Activated CD8-positive, alpha-beta memory T cell treated with anti-CD3 and anti-CD28 coated beads for 48 hours (primary cell): ENCODE measurements around the gene POLR2F.

Experiments used
- DNase-seq, 3 experiments: peaks; one replicate each; pipeline ENCODE4 v3.0.0-alpha.2; 2020; ENCODE audit warnings: low read depth in 2 of 3, low spot score in 2 of 3

Gene POLR2F

DNA sequence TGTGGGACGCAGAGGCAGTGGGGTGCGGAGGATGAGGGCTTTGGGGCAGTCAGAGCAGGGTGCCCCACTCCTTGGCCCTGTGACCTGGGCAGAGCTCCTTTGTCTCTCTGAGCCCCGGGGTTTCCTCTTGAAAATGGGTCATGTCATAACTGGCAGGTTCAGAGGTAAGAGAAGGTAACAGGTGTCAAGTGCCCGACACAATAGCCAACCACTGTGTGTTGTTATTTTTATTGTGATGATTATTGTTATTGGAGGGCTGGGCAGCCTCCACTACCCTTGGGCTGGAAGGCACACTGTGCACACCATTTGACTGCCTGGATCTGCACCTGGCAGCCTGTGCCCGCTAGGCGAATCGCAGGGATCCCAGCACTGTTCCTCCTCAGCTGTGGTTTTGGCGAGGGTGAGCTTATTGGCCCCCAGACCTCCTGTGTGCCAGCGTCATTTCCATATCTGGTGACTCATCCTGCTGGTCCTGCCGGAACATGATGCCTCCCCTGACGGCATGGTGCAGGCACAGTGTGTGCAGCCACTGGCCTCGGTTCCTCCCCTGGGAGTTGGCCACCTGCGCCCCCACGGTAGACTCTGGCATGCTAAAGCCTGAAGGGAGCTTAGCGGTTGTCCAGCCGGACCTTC is 46.3 kb downstream of the POLR2F start:
- no peak for DNase-seq

DNA sequence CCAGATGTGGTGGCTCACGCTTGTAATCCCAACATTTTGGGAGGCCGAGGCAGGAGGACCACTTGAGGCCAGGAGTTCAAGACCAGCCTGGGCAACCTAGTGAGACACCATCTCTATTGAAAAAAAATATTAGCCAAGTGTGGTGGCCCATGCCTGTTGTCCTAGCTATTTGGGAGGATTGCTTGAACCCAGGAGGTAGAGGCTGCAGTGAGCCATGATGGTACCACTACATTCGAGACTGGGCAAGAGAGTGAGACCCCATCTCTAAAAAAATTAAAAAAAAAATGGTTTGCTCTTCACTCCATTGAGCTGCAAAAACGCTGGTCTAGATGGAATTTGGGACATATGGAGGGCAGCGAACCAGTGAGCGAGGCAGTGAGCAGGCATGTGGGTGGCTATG is 52.4 kb downstream of the POLR2F start:
- DNase-seq = no peak

DNA sequence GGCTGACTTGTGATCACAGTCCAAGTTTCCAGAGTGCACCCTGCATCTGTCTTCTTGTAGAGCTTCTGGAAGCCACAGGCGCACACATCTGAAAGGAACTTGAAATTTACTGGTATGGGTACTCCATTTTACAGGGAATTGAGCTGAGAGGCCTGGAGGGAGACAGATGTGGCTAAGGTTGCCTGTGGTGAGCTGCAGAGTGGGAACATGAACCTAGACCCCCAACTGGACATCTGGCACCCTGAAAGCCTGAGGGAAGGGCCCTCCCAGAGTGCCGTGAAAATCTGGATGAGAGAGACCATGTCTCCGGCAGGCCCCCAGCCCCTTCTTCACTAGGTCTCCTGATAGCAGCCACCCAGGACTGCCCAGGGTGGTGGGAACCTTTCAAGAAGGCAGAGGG is 53.4 kb downstream of the POLR2F start:
- no peak for DNase-seq

DNA sequence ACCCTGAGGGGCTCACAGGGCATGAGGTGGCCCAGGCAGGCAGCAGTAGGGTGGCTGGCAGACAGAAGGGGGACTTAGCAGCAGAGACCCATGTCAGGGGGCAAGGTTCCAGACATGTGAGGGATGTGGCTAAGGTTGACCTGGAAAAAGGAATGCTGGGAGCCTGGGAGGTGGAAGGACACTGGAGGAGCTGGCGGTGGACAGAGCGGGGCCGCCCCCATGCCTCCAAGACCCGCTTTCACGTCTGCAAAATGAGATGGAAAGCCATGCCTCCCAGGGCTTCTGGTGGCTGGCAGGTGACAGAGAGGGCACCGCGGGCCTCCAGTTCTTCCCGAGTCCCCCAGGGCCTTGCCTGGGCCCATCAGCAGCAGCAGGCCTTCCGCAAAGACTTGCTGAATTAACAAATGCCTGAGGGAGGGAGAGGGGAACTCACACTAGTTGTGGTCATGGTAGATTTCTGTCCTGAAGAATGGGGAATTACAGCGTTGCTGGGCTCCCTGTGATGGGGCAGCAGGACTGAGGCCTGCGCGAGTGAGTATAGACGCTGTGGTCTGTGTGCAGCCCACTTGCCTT is 53.9 kb downstream of the POLR2F start:
- DNase-seq = no peak

DNA sequence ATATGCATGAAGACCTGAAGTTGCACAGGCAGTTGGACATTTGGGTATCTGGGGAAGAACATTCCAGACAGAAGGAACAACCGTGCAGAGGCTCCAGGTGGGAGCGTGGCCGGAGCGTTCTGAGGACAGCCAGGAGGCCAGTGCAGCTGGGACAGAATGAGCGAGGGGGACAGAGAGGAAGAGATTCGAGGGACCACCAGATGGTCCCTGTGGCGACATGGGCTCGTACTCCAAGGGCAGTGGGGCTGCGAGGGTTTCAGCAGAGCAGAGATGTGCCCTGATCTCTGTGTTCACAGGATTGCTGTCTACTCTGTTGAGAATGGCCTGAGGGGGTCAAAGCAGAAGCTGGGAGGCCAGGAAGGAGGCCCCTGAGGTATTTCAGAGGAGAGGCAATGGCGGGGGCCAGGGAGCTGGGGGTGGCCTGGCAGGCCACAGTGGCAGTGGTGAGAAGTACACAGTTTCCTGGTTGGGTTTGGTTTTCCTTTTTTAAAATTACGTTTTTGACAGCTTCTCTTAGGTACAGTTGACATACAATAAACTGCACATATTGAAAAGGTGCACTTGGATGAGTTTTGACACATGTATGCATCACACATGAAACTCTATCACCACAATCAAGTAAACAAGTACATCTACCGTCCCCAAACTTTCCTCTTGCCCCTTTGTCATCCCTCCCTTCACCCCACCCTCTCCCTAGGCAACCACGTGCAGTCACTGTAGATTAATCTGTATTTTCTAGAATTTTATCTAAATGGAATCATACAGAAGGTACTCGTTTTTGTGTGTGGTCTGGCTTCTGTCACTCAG is 55.7 kb downstream of the POLR2F start:
- no peak for DNase-seq

DNA sequence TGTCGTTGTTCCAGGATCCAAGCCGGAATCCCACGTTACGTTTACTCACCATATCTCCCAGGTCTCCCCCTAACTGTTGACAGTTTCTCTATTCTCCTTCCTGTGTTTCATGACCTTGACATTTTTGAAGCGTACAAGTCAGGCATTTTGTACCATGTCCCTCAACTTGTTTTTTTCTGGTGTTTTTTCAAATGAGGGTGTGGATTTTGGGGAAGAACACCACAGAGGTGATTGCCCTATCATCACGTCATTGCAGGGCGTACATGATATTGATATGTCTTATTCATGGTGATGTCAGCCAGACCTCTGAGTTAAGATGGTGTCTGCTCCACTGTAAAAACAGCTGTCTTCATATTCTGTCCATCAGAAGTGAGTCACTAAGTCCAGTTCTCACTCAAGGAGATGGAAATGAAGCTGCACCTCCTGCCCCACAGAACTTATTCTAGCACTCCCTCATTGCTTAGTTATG is 59.1 kb downstream of the POLR2F start:
- no peak for DNase-seq

DNA sequence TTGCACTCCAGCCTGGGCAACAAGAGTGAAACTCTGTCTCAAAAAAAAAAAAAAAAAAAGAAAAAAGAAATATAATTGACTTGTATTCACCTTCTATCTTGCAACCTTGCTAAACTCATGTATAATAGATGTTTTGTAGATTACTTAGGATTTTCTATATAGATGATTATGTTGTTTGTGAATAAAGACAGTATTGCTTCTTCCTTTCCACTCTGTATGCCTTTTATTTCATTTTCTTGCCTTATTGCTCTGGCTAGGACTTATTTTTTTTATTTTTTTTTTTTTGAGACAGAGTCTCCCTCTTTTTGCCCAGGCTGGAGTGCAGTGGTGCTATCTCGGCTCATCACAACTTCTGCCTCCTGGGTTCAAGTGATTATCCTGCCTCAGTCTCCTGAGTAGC is 60.6 kb downstream of the POLR2F start:
- DNase-seq = no peak

DNA sequence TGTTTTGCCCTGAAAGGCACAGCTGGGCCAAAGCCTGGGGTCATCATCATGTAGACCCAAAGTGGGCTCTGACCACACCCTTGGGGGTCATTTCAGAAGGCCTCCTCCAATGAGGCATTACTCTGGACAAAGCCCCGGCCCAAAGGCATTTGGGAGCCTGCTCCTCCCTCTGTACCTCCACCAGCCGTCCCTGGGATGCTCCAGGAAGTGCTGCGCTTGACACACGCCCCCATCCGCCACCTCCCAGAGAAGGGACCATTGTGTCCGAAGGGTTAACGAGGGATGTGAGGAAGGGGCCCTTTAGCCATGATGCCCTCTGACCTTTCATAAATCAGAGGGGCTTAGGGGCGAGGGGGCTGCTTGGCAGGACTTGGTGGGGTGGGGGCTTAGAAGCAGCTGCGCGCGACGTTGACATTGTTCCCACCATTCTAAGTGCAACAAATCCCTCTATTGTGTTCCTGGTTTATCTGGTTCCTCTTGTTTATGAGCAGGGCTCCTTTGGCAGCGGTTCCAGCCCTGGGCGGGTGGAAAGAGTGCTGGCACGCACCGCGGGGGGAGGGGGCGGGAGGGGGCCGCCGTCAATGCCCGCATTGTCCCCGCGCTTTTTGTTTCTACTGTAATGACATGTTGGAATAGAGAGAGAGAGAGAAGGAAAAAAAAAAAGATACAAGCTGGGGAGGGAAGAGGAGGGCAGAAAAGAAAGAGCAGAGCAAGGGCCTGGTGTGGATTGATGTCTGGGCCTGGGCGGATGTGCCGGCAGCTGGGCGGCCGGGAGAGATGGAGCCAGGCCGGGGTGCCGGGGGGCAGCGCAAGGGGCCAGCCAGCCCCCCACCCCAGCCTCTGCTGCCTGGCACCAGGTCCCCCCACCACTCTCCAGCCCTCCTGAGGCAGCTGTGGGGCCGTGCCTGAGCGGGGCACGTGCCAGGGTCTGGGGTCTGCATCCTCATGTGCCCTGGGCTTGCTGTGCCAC is 63.0 kb downstream of the POLR2F start:
- no peak for DNase-seq

DNA sequence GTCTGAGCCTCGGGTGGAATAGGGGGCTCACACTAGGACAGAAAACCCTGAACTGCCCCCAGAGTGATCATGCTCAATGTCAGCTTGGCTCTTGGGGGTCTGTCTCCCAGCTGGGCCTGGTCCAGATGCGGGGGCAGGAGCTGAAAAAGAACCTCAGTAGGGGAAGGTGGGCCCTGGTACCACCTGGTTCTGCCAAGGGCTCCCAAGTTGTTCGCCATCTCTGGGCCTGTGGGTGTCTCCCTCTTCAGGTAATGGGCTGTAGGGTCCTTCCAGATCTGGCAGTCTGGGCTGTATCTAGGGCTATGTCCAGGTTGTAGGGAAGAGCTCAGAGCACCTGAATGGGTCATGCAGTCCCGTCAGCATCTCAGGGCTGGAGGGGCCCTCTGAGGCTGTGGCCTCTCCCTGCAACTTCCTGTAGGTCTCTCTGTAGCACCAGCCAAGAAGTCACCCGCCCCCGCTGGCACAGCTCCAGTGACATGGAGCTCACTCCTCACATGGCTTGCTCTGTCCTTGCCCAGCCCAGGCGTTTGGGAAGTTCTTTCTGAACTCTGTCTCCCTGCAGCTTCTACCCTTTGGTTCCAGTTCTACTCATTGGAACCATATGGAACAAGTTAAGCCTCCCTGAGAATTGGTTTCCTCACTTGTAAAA is 63.9 kb downstream of the POLR2F start:
- no peak for DNase-seq

DNA sequence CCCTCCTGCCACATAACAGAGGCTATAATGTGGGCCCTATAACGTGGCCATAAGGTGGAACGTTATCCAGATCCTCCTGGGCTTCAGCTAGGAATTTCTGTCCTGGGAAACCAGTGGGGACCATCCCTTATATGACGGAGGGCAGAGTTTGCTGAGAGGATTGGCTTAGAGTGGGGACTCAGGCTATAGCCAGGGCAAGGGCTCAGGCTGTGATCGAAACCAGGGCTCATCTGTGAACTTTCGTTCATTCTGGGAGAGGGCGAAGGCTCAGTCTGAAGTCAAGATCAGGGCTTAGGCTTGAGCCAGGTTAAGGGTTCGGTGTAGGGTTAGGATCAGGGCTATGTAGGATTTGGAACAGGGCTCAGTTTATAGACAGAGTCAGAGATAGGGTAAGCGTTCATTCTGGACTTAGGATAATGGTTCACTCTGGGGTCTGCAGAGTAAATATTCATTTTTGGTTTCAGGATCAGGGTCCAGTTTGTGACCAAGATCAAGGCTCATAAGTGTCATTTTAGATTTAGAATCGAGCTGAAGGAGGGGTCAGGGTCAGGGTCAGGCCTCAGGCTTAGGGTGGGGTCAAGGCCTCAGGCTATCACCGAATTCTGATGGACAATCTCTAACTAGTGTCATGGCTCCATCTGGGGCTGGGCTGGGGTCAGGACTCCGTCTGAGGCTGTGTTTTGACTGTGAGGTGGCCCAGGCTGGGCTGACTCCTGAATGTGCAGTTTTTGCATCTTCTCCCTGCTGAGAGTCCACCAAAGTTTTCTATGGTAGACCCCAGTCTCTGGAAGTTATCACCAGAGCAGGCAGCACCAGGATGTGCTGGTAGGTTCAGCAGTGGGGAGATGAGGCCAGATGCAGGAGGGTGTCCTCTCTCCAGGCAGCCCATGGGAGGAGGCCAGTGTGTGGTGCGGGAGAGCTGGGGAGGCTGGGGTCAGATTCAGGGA is 64.7 kb downstream of the POLR2F start:
- no peak for DNase-seq
